A673 (cell line): ENCODE measurements around the gene PLCXD3.

Experiments
- CTCF ChIP-seq: fragments of 300-800, 200-600 bp; sonication (generic); conservative IDR thresholded peaks from 2 replicates; pipeline ENCODE4 v1.5.1; 2017; ENCODE audit warnings: low read depth, mild to moderate bottlenecking, antibody characterized with exemption, low read length, moderate library complexity, mixed read lengths
- EZH2 ChIP-seq: fragments of 200-600 bp; sonication (generic); IDR thresholded peaks from 2 replicates; pipeline ENCODE4 v1.6.1; 2017; ENCODE audit warnings: borderline replicate concordance, low read depth, mild to moderate bottlenecking, mixed read lengths, antibody characterized with exemption, low read length; ENCODE audit not compliant: poor library complexity, severe bottlenecking

- no peak for TF ChIP-seq CTCF
- no peak for TF ChIP-seq EZH2
These were observed 27.7 kb downstream of the PLCXD3 start for GRCh38 chr5:41482715-41483114.
